Kidney tubule cell (primary cell): ENCODE measurements around the gene TP53BP2.
"Not testable (repeated sequence)": the region's sequence is repeated elsewhere in the genome, so short reads cannot be mapped to it uniquely, and the experiment has no call there.

Source experiments
- DNase-seq: peaks from one replicate; pipeline ENCODE4 v3.0.0-alpha.2; 2018; ENCODE audit warnings: low spot score

The TP53BP2 gene

GRCh38 chr1:223831755-223832636 lies 13.8 kb downstream of the TP53BP2 start:
- peak; percentile 74 for DNase-seq

GRCh38 chr1:223829678-223830077 lies 16.1 kb downstream of the TP53BP2 start:
- peak; percentile 6 for DNase-seq

GRCh38 chr1:223828162-223828848 lies 17.4 kb downstream of the TP53BP2 start:
- DNase-seq = no peak

- DNase-seq = no peak
Measured at GRCh38 chr1:223827193-223827663, 18.5 kb downstream of the TP53BP2 start.

- no peak for DNase-seq
Measured at GRCh38 chr1:223825767-223826748, 19.7 kb downstream of the TP53BP2 start.

GRCh38 chr1:223824712-223825111 lies 21.0 kb downstream of the TP53BP2 start:
- DNase-seq = no peak

- DNase-seq = no peak
Measured at GRCh38 chr1:223824287-223824686, 21.5 kb downstream of the TP53BP2 start.

- DNase-seq = no peak
Measured at GRCh38 chr1:223820971-223821370, 24.8 kb downstream of the TP53BP2 start.

- no peak for DNase-seq
Measured at GRCh38 chr1:223820515-223820858, 25.3 kb downstream of the TP53BP2 start.

GRCh38 chr1:223819730-223820514 lies 25.8 kb downstream of the TP53BP2 start:
- no peak for DNase-seq

- DNase-seq = not testable (repeated sequence)
Measured at GRCh38 chr1:223817265-223817664, 28.5 kb downstream of the TP53BP2 start.

- peak; percentile 80 for DNase-seq
Measured at GRCh38 chr1:223815865-223816264, 29.9 kb downstream of the TP53BP2 start.

GRCh38 chr1:223815020-223815853 lies 30.5 kb downstream of the TP53BP2 start:
- no peak for DNase-seq

GRCh38 chr1:223813645-223814044 lies 32.1 kb downstream of the TP53BP2 start:
- DNase-seq = no peak

GRCh38 chr1:223811634-223812101 lies 34.1 kb downstream of the TP53BP2 start:
- peak; percentile 43 for DNase-seq

- DNase-seq = peak; percentile 82
Measured at GRCh38 chr1:223810586-223810985, 35.2 kb downstream of the TP53BP2 start.

GRCh38 chr1:223809905-223810304 lies 35.8 kb downstream of the TP53BP2 start:
- peak; percentile 66 for DNase-seq

GRCh38 chr1:223803211-223803610 lies 42.5 kb downstream of the TP53BP2 start:
- no peak for DNase-seq

- DNase-seq = no peak
Measured at GRCh38 chr1:223802602-223803001, 43.1 kb downstream of the TP53BP2 start.

GRCh38 chr1:223802032-223802431 lies 43.7 kb downstream of the TP53BP2 start:
- no peak for DNase-seq
